ENCODE results near the gene IDH3B. TPM values are rescaled to one million over a fixed set of nuclear protein-coding genes. Genes with fewer than 3 reads are reported as not detected.
A peak's percentile ranks its signal among the peaks of the same experiment; 100 is the strongest.

IDH3B gene
- total RNA-seq, 1 experiment from 2014 or later: 132 TPM

GRCh38 chr20:2692036-2692885 lies 28.2 kb upstream of the IDH3B start, which contains the start of gene EBF4:
TSS of gene EBF4 (plus strand) at chr20:2692780. CDS start at chr20:2693646, 866 bp downstream.
- ChIA-PET POLR2A (no interaction called here), RAD21 (ENCODE audit: low non-redundant PET in 1 of 2, low total read pairs in 2 of 2, uncharacterized antibody in 2 of 2, unreplicated experiment in 2 of 2) (no interaction called here), CTCF (no interaction called here)
- H3K27ac ChIP-seq (ENCODE audit: low read depth, low read length): no peak within 1 kb of the TSS; the same call in 1 of the 2 replicates
- no peaks in the 10 kb centered on the region for H4K20me1 ChIP-seq (ENCODE audit: insufficient read depth)
- peak; percentile 53 for ATAC-seq
- H3K9ac ChIP-seq (ENCODE audit: low read length): peak within 1 kb of the TSS; percentile 40; the same call in 1 of the 2 replicates
- H3K79me2 ChIP-seq (ENCODE audit: insufficient read depth, low read length): no peaks in the 10 kb centered on the region
- intact Hi-C loops (cut with micrococcal nuclease): no loop called here
- no peak within 1 kb of the TSS for H2AFZ ChIP-seq (ENCODE audit: low read depth, low read length, poor library complexity, severe bottlenecking)
- H3K4me3 ChIP-seq (replicated peaks in 1 of 2; ENCODE audit: low read depth in 1 of 2, low read length in 2 of 2): peak within 1 kb of the TSS; percentile 42 to 58
- BruUV-seq (replicated peaks): no TSS peak
- no peaks in the 10 kb centered on the region for H3K27me3 ChIP-seq (ENCODE audit: insufficient read depth, low read length)
- DNase-seq (ENCODE audit: low read depth, low spot score): no peak
- no peaks in the 10 kb centered on the region for H3K36me3 ChIP-seq (ENCODE audit: control insufficient read depth in 1 of 2, insufficient read depth in 2 of 2, low read length in 2 of 2)
- H3K4me2 ChIP-seq (ENCODE audit: low read length): peak within 1 kb of the TSS; percentile 77
- TF ChIP-seq FOSL1 (IDR thresholded peaks at IDR 0.05; ENCODE audit: low read depth) (no peak), ZFX (IDR thresholded peaks at IDR 0.05) (no peak), CEBPB (IDR thresholded peaks at IDR 0.05; ENCODE audit: low read depth) (no peak), EZH2phosphoT487 (IDR thresholded peaks at IDR 0.05; ENCODE audit: borderline replicate concordance) (no peak), YY1 (IDR thresholded peaks at IDR 0.05; ENCODE audit: extremely low read depth, insufficient replicate concordance, low read depth, low read length) (no peak), POLR2A (IDR thresholded peaks at IDR 0.05; ENCODE audit: borderline replicate concordance, extremely low read depth, insufficient read depth, insufficient read length) (no peak), SP1 (IDR thresholded peaks at IDR 0.05; ENCODE audit: low read depth) (no peak), TCF7L2 (IDR thresholded peaks at IDR 0.05; ENCODE audit: borderline replicate concordance, extremely low read depth, insufficient read depth, insufficient read length) (no peak), CBX3 (IDR thresholded peaks at IDR 0.05; ENCODE audit: low read depth) (no peak)
- TF ChIP-seq, protein P1, sequence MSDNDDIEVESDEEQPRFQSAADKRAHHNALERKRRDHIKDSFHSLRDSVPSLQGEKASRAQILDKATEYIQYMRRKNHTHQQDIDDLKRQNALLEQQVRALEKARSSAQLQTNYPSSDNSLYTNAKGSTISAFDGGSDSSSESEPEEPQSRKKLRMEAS (IDR thresholded peaks at IDR 0.05): no peak
- TF ChIP-seq, protein P2, sequence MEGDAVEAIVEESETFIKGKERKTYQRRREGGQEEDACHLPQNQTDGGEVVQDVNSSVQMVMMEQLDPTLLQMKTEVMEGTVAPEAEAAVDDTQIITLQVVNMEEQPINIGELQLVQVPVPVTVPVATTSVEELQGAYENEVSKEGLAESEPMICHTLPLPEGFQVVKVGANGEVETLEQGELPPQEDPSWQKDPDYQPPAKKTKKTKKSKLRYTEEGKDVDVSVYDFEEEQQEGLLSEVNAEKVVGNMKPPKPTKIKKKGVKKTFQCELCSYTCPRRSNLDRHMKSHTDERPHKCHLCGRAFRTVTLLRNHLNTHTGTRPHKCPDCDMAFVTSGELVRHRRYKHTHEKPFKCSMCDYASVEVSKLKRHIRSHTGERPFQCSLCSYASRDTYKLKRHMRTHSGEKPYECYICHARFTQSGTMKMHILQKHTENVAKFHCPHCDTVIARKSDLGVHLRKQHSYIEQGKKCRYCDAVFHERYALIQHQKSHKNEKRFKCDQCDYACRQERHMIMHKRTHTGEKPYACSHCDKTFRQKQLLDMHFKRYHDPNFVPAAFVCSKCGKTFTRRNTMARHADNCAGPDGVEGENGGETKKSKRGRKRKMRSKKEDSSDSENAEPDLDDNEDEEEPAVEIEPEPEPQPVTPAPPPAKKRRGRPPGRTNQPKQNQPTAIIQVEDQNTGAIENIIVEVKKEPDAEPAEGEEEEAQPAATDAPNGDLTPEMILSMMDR (IDR thresholded peaks at IDR 0.05 in 2 of 3, conservative IDR thresholded peaks at IDR 0.05 in 1 of 3; ENCODE audit: borderline replicate concordance in 1 of 3, insufficient read depth in 1 of 3, low read depth in 2 of 3, low read length in 2 of 3): no peak
- TF ChIP-seq, protein P3, sequence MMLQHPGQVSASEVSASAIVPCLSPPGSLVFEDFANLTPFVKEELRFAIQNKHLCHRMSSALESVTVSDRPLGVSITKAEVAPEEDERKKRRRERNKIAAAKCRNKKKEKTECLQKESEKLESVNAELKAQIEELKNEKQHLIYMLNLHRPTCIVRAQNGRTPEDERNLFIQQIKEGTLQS (IDR thresholded peaks at IDR 0.05): no peak
- peaks cover 6 to 20% of the 10 kb centered on the region in 2 experiments; a peak in 3 of 4 replicates for H3K4me1 ChIP-seq (ENCODE audit: control insufficient read depth in 1 of 2, insufficient read depth in 2 of 2, low read length in 2 of 2)
- no peaks in the 10 kb centered on the region for H3K9me2 ChIP-seq (ENCODE audit: insufficient read depth)
- H3K9me3 ChIP-seq (ENCODE audit: control insufficient read depth in 1 of 2, insufficient read depth in 1 of 2, low read depth in 1 of 2, low read length in 2 of 2): no peaks in the 10 kb centered on the region
